ENCODE results near the gene SYT3.

GRCh38 chr19:50661766-50662650, 22.3 kb upstream of the SYT3 start:
- TF ChIP-seq, protein P1, sequence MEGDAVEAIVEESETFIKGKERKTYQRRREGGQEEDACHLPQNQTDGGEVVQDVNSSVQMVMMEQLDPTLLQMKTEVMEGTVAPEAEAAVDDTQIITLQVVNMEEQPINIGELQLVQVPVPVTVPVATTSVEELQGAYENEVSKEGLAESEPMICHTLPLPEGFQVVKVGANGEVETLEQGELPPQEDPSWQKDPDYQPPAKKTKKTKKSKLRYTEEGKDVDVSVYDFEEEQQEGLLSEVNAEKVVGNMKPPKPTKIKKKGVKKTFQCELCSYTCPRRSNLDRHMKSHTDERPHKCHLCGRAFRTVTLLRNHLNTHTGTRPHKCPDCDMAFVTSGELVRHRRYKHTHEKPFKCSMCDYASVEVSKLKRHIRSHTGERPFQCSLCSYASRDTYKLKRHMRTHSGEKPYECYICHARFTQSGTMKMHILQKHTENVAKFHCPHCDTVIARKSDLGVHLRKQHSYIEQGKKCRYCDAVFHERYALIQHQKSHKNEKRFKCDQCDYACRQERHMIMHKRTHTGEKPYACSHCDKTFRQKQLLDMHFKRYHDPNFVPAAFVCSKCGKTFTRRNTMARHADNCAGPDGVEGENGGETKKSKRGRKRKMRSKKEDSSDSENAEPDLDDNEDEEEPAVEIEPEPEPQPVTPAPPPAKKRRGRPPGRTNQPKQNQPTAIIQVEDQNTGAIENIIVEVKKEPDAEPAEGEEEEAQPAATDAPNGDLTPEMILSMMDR (conservative IDR thresholded peaks at IDR 0.05; ENCODE audit: low read depth in 2 of 2), result no peak
- no peak for TF ChIP-seq EZH2 (IDR thresholded peaks at IDR 0.05; ENCODE audit: low read depth, unreplicated experiment)

Data from GM23338 (cell line).